ENCODE measurements around the gene MECP2.

DNA sequence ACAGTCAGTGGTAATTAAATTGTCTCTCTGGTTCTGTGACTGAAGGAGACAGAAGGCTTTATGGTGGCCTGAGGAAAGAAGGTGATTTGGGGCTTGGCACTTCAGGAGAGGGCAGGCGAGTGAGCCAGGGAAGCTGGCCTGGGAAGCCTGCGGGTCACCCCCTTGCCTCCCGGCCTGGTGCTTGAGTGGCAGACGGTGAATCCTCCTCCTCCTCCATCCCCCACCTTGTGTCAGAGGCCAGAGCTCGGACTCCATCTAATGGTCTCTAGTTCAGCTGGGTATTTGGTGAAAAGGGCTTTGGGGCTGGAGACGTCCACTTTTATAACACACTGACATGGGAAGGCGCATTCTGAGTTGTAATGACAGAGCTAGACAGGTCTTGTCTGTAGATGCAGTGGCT, 116.3 kb downstream of the MECP2 start:
- TF ChIP-seq, protein P1, sequence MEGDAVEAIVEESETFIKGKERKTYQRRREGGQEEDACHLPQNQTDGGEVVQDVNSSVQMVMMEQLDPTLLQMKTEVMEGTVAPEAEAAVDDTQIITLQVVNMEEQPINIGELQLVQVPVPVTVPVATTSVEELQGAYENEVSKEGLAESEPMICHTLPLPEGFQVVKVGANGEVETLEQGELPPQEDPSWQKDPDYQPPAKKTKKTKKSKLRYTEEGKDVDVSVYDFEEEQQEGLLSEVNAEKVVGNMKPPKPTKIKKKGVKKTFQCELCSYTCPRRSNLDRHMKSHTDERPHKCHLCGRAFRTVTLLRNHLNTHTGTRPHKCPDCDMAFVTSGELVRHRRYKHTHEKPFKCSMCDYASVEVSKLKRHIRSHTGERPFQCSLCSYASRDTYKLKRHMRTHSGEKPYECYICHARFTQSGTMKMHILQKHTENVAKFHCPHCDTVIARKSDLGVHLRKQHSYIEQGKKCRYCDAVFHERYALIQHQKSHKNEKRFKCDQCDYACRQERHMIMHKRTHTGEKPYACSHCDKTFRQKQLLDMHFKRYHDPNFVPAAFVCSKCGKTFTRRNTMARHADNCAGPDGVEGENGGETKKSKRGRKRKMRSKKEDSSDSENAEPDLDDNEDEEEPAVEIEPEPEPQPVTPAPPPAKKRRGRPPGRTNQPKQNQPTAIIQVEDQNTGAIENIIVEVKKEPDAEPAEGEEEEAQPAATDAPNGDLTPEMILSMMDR (IDR thresholded peaks at IDR 0.05) = no peak
- TF ChIP-seq POLR2A (IDR thresholded peaks at IDR 0.05) = no peak

All from thyroid gland (tissue), 4 donors.